ENCODE results near the gene KLHL30.

DNA sequence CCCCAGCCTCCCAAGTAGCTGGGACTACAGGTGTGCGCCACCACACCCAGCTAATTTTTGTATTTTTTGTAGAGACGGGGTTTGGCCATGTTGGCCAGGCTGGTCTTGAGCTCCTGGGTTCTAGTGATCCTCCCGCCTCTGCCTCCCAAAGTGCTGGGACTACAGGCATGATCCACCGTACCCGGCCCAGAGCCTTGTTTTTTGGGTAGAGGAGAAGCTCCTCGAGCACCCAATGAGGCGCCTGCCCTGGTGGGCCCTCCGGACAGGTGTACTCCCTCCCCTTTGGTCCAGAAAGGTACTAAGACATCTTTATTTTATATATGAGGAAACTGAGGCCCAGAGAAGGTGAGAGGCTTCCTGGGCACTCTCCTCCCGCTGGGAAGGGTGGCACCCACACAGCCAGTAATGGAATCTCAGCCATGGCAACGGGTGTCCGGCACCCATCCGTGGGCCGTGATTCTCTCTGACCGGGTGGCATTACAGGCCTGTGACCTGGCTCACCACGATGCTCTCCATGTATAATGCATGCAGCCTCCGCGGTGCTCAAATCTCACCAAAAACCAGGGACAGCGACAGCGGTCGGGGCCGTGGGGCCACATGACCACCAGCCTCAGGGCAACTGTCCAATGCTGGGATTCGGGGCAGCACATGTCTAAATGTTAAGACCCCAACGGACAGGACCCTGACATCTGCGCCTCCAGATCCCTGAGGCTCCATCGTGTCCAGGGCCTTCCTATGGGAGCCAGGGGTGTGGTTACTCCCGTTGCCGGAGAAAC, 16.8 kb upstream of the KLHL30 start:
- TF ChIP-seq CTCF (IDR thresholded peaks at IDR 0.05), result no peak
- no peak for TF ChIP-seq POLR2AphosphoS5 (IDR thresholded peaks at IDR 0.05)
